Measurements from ENCODE around the gene PNMA8A.
"Not testable (repeated sequence)": the region's sequence is repeated elsewhere in the genome, so short reads cannot be mapped to it uniquely, and the experiment has no call there.

PNMA8A gene, protein sequence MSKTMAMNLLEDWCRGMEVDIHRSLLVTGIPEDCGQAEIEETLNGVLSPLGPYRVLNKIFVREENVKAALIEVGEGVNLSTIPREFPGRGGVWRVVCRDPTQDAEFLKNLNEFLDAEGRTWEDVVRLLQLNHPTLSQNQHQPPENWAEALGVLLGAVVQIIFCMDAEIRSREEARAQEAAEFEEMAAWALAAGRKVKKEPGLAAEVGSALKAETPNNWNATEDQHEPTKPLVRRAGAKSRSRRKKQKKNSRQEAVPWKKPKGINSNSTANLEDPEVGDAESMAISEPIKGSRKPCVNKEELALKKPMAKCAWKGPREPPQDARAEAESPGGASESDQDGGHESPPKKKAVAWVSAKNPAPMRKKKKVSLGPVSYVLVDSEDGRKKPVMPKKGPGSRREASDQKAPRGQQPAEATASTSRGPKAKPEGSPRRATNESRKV
- 0 to 1.4 reads per million in 2 donors for total RNA-seq

DNA sequence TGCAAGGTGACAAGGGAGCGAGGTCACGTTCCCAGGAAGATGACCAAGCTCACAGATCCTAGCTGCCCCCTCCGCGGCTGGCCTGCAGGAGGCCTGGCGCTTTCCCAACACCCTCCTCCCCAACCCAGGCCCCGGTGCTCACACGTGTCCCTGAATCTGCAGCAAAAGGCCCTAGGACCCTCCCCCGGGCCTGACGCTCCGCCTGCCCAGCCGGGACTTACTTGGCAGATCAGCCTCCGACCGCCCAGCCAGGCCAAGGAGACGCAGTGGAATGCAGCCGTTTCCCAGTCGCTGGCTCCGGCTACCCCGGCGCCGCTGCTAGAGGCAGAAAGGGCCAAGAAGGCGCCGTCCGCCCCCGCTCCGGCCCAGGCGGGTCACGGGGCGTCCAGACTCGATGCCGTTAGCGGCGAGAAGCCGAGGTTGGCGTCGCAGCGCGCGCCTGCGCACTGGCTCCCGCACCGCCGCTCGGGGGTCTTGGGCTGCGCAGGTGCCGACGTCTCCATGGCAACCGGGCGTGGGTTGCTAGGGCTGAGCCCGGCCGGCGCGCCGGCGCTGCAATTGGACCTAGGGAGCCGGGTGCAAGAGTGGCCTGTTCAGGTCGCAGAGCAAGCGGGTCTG is at the start of gene PNMA8A:
PNMA8A (minus strand) TSS at position 448 of the 618 bp plus-strand sequence. CDS start 528 bp downstream, outside the sequence.
- DNase-seq, result no peak

DNA sequence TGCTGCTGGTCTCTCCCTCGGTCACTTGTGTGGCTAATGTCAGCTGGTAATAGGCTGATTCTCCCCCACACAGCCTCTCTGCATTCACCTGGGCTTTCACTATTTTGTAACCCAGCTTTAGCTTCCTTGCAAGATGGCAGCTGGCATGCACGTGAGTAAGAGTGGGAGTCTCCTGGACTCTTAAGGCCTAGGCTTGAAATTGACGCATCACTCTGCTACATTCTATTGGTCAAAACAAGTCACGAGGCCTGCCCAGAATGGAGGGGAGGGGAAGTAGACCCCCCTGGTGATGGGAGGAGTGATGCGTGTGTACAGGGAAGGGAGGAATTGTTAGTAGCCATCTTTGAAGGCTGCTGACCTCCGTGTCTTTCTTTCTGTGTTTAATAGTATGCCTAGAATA is 49.3 kb upstream of the PNMA8A start:
- DNase-seq, result no peak

DNA sequence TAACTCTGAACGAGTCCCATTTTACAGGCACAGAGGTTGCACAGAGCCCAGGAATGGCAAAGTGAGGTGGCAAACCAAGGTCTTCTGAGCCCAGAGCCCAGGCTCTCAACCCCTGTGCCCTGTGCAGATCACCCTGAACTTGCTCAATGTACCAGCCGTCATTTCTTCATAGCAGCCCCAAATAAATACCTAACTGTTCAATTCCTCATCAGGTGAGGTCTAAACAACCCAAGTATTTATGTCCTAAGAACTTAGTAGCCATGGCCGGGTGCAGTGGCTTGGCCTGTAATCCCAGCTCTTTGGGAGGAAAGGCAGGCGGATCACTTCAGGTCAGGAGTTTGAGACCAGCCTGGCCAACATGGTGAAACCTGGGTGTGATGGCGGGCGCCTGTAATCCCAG is 46.1 kb upstream of the PNMA8A start:
- DNase-seq, result no peak

DNA sequence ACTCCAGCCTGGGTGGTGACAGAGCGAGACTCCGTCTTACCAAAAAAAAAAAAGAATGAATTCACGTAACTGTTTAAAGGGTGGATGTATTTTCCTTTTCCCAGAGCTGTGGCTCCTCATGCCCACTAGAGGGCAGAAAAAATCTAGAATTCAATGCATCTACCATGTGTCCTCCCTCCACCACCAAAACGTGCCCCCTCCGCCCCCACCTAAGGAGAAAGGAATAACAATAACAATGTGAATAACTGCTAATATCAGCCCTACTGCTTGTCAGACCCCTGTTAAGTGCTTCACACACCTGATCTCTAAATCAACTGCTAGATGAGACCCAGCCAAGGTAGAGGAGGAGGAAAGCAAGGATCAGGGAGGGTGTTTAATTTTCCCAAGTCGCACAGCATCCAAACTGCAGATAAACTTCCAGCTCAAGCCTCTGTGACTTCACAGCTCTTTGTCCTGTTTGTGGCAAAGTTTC is 44.6 kb upstream of the PNMA8A start:
- peak in 2 of 5 experiments; percentile 7 to 60 for DNase-seq

DNA sequence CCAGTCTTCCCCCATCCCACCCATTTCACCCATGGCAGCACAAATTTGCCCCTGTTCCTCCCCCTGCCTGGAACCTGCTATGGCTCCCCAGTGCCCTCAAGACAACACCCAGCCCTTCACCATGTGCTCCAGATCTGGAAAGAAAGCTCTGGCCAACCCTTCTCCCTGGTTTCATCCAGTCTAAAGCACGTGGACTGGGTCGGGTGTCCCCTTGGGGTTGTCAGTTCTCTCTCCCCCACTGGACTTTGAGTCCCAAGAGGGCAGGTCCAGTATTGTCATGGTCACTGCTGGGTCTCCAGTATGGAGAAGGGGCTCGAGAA is 43.9 kb upstream of the PNMA8A start:
- DNase-seq, result no peak

DNA sequence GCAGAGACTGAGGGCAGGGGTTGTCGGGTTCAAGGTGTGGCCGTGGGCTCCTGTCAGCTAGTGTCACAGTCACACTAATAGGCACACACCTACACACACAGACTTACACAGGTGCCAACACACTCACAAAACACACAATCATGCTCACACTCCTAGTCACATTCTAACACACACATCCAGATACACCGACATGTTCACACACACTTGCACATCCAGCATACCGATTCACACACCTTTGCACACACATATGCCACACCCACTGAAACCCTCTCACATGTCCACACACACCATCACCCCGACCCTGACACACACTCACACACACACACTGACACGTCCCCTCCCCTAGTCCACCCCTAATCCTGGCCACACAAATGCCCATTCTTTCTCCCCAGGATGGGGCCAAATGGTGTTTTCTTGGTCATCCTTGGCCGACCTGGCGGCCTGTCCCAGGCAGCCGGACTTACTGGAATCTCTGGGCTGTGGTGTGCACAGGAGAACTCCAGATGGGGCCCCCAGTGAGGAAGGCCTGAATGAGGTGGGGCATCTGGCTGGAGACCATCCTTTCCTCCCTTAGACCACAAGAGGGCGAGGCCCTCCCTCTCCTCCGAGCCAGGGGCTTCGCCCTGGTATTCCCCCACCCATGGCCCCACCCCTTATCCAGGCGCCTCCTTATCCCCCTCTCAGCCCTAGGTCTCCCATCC is 43.4 kb upstream of the PNMA8A start:
- no peak for DNase-seq

DNA sequence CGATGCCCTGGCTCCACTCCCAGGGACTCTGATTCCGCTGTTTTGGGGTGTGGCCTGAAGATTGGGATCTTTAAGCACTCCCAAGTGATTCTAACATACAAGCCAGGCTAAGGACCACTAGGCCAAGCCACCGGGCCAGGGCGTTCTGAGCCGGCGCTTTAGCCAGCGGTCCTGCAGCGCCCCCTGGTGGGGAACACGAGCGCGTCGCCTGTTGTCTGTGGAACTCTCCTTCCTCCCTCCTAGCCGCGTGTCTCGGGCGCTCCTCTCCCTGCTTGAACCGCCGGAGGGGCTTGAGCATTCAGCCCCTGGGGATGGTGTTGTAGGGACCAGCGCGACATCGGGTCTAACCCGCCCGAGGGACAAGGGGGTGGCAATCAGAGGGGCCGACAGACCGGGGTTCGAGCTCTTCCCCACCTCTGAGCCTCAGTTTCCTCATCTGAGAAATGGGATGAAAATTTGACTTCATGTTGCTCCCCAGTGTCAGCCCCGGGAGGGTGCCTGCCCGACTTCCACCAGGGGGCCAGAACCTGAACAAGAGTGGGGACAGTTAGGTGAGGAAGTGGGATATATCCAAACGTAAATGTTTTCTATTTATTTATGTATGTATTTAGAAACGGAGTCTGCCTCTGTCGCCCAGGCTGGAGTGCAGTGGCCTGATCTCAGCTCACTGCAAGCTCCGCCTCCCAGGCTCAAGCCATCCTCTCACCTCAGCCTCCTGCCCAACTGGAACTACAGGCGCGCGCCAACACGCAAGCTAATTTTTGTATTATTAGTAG is 42.3 kb upstream of the PNMA8A start:
- peak in 4 of 5 experiments; percentile 38 to 76 (median 66) for DNase-seq

DNA sequence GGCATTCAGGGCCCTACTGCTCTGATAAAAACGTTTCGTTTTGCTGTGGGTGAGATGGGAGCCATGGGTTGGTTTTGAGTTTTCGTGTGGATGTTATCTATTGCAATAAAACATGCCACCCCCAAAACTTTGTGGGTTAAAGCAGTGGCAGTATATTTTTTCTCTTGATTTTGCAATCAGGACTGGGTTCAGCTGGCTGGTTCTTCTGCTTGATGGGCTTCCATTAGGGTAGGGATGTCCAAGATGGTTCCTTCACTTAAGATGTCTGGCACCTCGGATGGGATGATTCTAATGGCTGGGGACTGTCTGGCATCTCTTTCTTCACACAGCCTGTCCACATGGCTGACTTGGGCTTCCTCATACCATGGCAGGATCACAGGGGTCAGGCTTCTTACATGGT is 39.9 kb upstream of the PNMA8A start:
- no peak for DNase-seq

DNA sequence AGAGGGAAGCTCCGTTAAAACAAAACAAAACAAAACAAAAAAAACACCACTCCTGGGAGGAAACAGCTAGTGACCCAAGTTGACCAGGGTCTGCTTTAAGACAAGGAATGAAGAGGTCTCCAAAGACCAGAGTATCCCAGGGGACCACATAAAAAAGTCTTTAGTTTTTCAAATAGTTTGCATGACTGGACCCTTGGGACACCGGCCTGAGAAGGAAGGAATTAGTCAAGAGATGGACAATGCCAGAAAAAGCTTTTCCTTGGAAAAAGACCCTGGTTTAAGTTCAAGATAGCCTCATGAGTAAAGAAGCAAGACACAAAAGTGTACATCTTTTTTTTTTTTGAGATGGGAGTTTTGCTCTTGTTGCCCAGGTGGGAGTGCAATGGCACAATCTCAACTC is 36.8 kb upstream of the PNMA8A start:
- no peak for DNase-seq

DNA sequence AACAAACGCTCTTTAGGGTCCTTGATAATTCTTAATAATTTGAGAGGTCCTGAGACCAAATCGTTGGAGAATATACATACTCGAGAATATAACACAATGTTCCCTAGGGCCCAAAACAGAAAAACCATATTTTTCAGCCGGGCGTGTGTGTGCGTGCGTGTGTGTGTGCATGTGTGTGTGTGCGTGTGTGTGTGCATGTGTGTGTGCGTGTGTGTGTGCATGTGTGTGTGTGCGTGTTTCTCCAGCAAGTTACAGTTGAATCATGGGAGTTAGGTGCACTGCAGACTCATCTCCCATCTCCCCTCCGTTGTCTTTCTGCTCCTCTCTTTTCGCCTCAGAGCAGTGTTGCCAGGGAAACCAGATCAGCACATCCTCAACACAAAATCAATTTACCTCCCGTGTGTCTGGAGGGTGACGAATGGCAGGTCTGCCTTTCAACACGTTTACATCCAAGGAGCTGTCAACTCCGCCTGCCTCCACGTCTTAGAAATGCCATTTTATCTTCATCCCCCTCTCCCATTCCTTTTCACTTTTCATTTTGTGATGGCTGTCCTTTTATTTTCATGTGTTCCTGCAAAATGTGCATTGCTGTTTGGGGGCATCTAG is 32.6 kb upstream of the PNMA8A start:
- no peak for DNase-seq

DNA sequence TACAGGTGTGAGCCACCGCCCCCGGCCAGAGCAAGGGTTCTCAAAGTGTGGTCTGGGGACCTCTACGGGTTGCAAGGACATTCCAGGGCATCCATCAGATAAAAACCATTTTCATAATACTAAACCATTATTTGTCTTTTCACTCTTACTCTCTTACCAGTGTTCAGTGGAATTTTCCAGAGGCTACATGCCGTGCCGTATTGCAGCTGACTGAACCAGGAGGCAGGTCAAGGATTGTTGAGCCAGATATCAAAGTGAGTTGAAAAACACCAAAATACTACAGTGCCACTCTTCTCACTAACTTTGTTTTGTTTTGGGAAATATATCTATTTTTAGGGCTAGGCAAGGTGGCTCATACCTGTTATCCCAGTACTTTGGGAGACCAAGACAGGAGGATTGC is 31.5 kb upstream of the PNMA8A start:
- DNase-seq, result no peak

DNA sequence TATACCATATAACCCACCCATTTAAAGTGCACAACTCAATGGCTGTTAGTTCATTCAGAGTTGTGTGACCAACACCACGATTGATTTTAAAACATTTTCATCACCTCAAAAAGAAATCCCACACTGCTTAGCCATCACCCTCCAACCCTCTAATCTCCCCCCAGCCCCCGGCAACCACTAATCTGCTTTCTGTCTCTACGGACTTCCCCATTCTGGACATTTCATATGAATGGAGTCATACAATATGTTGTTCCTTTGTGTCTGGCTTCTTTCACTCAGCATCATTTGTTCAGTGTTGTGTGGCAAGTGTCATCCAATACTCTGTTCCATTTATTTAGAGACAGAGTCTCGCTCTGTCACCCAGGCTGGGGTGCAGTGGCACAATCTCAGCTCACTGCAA is 28.3 kb upstream of the PNMA8A start:
- no peak for DNase-seq

DNA sequence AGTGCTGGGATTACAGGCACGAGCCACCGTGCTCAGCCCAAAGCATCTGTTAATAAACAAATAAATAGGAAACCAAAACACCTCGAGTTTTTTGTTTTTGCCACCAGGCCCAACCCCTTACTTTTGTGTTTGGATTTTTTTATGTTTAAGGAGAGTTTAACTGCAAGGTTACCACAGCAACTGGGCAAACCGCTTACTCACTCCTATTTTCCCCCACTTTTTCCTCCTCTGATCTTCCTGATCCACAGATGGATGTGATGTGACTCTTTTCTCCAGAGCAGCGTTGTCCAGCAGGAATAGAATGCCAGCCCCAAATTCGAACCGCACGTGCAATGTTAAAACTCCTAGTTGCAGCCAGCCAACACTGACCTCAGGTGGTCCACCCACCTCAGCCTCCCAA is 26.4 kb upstream of the PNMA8A start:
- no peak for DNase-seq

DNA sequence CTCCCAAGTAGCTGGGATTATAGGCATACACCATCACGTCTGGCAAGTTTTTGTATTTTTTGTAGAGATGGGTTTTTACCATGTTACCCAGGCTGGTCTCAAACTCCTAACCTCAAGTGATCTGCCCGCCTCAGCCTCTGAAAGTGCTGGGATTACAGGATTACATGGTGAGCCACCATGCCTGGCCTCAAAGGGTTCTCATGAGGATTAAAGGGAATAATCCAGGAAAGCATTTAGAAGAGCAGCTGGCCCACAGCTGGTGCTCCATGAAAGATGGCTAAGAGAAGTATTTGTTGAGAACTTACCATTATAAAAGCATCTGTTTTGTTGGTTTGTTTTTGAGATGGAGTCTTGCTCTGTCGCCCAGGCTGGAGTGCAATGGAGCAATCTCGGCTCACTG is 25.5 kb upstream of the PNMA8A start:
- not testable (repeated sequence) for DNase-seq

DNA sequence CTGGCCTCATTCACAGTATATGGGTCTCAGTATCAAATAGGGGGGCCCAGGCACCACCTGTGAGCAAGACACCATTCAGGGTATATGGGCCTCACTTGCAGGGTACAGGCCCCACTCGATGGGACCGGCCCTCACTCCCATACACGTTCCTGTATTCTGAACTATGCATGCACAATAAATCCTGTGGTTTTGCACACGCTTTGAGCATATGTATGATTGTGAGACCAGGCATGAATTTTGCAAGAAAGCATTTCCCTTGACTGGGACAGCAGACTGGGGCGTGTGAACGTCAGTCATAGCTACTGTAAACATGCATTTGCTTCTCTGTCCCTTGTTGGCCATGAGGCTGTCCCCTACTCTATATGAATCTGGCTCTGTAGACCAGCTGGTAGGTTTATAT is 24.9 kb upstream of the PNMA8A start:
- no peak for DNase-seq

DNA sequence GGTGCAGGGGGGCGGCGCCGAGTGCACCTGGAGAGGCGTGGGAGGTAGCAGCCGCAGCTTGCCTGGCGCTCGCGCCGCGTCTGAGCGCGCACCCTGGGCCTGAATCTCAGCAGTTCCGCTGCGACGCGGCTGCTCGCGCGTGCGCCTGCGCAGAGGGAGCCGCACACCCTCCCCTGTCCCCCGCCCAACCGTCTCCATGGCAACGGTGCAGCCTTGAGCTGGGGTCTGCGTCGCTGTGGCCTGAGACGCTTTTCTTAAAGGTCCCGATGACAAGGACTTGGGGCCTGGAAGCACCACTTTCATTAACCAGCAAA is 24.4 kb upstream of the PNMA8A start, which contains the start of gene PNMA8B:
PNMA8B (minus strand) TSS at position 82 of the 314 bp plus-strand sequence. CDS start 402 bp downstream, outside the sequence.
- peak in 1 of 5 experiments; percentile 66 for DNase-seq

DNA sequence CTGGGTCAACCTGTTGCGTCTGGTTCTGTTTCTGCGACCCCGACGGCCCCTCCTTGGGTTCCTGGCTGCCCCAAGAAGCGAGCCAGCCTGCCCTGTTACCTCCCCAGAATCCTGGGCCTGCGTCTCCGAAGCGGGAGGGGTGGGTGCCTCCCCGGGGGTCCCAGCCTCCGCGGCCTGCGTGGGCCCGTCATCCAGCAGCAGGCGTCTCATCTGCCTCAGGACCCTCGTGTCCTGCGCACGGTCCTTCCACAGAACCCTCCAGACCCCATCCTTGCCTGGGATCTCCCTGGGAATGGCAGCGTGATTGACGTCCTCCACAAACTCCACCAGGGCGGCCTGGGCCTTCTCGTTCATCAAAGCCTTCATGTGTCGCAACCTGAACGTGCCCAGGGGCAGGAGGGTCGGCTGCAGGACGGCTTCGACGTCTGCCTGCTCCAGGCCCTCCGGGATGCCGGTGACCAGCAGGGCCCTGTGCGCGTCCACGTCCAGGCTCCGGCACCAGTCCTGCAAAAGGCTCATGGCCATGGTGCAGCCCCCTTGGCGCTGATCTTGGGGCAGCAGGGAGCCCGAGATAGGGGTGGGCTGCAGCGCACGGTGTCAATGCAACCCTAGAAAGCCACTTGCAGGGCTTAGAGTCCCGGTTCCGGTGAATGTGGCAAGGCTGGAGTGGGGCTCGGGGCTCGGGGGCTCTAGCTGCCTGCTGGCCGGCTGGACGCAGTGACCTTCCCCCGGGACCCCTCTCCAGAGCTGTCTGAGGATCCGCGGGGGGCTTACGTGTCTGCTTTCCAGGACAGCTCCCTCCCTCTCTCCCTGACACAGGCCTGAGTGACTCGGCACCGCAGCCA is 23.8 kb upstream of the PNMA8A start:
- DNase-seq, result no peak

DNA sequence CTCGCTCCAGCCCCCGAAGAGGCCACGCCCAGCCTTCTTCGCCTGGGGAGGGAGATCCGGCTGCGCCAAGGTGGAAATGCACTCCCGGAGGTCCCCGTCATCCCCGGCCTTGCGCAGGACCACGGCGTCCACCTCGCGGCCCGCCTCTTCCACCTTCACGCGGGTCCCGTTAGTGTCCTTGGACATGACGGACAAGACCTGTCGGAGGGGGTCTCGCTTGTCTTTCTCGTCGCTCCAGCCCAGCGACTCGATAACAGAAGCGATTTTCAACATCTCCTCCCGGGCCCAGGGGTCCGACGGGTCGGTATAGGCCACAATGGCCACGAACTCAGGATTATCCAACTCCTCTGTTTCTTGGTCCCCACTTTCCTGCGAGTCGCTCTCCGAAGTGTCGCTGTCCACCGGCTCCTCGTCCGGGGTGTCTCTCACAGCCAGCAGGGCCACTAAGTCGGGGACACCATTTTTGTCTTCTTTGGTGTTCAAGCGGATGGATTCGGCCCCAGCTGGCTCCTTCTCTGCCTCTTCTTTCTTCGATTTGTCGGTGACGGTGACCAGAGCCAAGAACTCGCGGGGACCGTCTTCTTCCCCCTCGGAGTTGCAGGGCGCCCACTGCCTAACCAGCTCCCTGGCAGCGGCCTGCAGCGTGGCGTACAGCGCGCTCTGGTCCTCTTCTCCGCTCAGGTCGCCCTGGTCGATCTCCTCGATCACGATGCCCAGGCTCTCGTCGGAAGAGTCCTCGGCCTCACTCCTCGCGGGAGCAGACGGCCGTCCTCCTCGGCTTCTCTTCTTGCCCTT is 23.0 kb upstream of the PNMA8A start:
- no peak for DNase-seq

DNA sequence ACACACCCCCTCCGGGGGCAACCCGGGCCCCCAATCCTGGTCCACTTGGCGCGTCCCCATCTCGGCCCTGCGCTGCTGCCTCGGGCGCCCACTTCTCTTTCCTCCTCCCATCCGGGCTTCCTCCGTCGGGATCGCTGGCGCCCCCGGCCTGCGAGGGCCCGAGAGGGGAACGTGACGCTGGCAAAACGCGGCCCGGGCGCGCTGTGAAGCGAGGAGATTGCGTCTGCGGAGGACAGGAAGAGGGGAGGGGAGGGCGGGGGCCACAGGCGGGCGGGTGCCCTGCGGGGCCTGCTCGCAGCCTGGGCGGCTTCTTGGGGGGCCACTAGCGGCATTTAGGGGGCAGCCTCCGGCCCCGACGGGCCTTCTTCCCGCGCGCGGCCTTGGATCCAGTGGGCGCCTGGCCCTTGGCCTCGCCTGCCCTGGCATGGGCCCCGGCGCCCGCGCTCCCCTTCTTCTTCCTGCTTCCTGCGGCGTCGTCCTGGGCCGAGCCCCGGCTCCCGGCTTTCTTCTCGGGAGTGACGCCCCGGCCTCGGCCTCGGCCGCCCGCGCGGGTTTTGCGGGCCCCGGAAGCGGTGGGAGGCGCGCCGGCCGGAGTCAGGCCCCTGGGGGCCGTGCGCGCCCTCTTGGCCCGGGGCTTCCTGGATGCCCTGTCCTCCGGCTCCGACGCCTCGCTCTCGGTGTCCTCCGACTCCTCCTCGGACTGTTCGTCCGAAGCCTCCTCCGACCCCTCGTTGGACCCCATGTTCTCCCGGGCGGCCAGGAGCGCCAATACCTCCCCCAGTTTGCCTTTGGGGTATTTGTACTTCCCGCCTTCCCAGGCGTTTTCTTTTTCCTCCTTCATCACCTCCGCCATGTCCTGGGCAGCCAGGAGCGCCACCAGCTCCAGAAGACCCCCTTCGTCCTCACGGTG is 22.1 kb upstream of the PNMA8A start:
- peak in 1 of 5 experiments; percentile 55 for DNase-seq
